Skeletal muscle cell (primary cell): ENCODE results near the gene PDGFRB.

Source experiments
- DNase-seq: peaks from one replicate; pipeline ENCODE4 v3.0.0-alpha.2; 2010; ENCODE audit warnings: low read depth
- H3K4me3 ChIP-seq: 2 replicates; pipeline ENCODE4 v1.5.1; 2011; ENCODE audit warnings: low read depth, mild to moderate bottlenecking, control low read depth, low read length, moderate library complexity

PDGFRB gene

GRCh38 chr5:150183436-150183835, 27.8 kb upstream of the PDGFRB start:
- no peak for DNase-seq

GRCh38 chr5:150182774-150183173, 27.1 kb upstream of the PDGFRB start:
- no peak for DNase-seq
- H3K4me3 ChIP-seq = no peak overlapping the region

More at GRCh38 chr5:150183436-150183835, 27.8 kb upstream of the PDGFRB start:
- H3K4me3 ChIP-seq = no peak overlapping the region

- H3K4me3 ChIP-seq = no peak overlapping the region
- DNase-seq = no peak
These were observed 26.3 kb upstream of the PDGFRB start for GRCh38 chr5:150181766-150182545.

- no peak overlapping the region for H3K4me3 ChIP-seq
- no peak for DNase-seq
These were observed 25.4 kb upstream of the PDGFRB start for GRCh38 chr5:150181027-150181426.

GRCh38 chr5:150180241-150181026, 24.8 kb upstream of the PDGFRB start:
- no peak for DNase-seq
- H3K4me3 ChIP-seq = no peak overlapping the region

- H3K4me3 ChIP-seq = no peak overlapping the region
- no peak for DNase-seq
These were observed 23.5 kb upstream of the PDGFRB start for GRCh38 chr5:150179019-150179620.

GRCh38 chr5:150178262-150178661, 22.6 kb upstream of the PDGFRB start:
- H3K4me3 ChIP-seq = no peak overlapping the region
- no peak for DNase-seq

GRCh38 chr5:150177721-150178120, 22.1 kb upstream of the PDGFRB start:
- no peak for DNase-seq
- H3K4me3 ChIP-seq = no peak overlapping the region

- H3K4me3 ChIP-seq = no peak overlapping the region
- DNase-seq = no peak
These were observed 21.3 kb upstream of the PDGFRB start for GRCh38 chr5:150176745-150177477.

GRCh38 chr5:150175536-150175935, 19.9 kb upstream of the PDGFRB start:
- H3K4me3 ChIP-seq = no peak overlapping the region
- no peak for DNase-seq

- no peak for DNase-seq
These were observed 19.4 kb upstream of the PDGFRB start for GRCh38 chr5:150175076-150175475.

GRCh38 chr5:150174285-150174684, 18.6 kb upstream of the PDGFRB start:
- no peak overlapping the region for H3K4me3 ChIP-seq
- no peak for DNase-seq

More at GRCh38 chr5:150175076-150175475, 19.4 kb upstream of the PDGFRB start:
- H3K4me3 ChIP-seq = no peak overlapping the region

- DNase-seq = no peak
- H3K4me3 ChIP-seq = no peak overlapping the region
These were observed 17.5 kb upstream of the PDGFRB start for GRCh38 chr5:150173161-150173560.

- H3K4me3 ChIP-seq = no peak overlapping the region
- DNase-seq = no peak
These were observed 16.9 kb upstream of the PDGFRB start for GRCh38 chr5:150172556-150172955.

- DNase-seq = no peak
These were observed 16.5 kb upstream of the PDGFRB start for GRCh38 chr5:150172145-150172544.

GRCh38 chr5:150168864-150169263, 13.2 kb upstream of the PDGFRB start:
- DNase-seq = no peak

More at GRCh38 chr5:150172145-150172544, 16.5 kb upstream of the PDGFRB start:
- no peak overlapping the region for H3K4me3 ChIP-seq

GRCh38 chr5:150167908-150168307, 12.3 kb upstream of the PDGFRB start:
- H3K4me3 ChIP-seq = no peak overlapping the region
- no peak for DNase-seq

More at GRCh38 chr5:150168864-150169263, 13.2 kb upstream of the PDGFRB start:
- no peak overlapping the region for H3K4me3 ChIP-seq

- no peak for DNase-seq
- H3K4me3 ChIP-seq = no peak overlapping the region
These were observed 11.8 kb upstream of the PDGFRB start for GRCh38 chr5:150167512-150167850.

- no peak within 1 kb of the TSS for H3K4me3 ChIP-seq
These were observed 11.2 kb upstream of the PDGFRB start, which contains the start of gene CDX1 for GRCh38 chr5:150166650-150167511. TSS of gene CDX1 (plus strand) at chr5:150166778. CDS start at chr5:150166877, 99 bp downstream.

More at GRCh38 chr5:150166650-150167511, 11.2 kb upstream of the PDGFRB start, which contains the start of gene CDX1:
- no peak for DNase-seq
